ENCODE measurements around the gene SBK3.

GRCh38 chr19:55538132-55538531 lies 7.2 kb downstream of the SBK3 start:
- no peak for TF ChIP-seq OSR2 (tag by site-specific recombination; IDR thresholded peaks at IDR 0.05)
- TF ChIP-seq ZNF311 (tag by site-specific recombination; IDR thresholded peaks at IDR 0.05; ENCODE audit: borderline replicate concordance): no peak
